Adrenal gland (tissue), 12 donors: Measurements from ENCODE around the gene LHX4. TPM values are rescaled to one million over a fixed set of nuclear protein-coding genes. Genes with fewer than 3 reads are reported as not detected.

Experiments
- DNase-seq, 7 donors: peaks; one replicate each; pipeline ENCODE4 v3.0.0-alpha.2; 2019 to 2020
- H3K27ac ChIP-seq, 5 donors: fragments of 200-600 bp; sonication (generic) in 4 of 5; 1 replicate in 3 of 5; 2 replicates in 2 of 5; pipeline versions ENCODE4 v1.5.1 to v1.8.0; 2016 to 2020; ENCODE audit warnings: mild to moderate bottlenecking in 1 of 5
- H3K27me3 ChIP-seq: fragments of 200-600 bp; 2 replicates; pipeline ENCODE4 v1.8.0; 2021
- H3K36me3 ChIP-seq, 2 donors: fragments of 200-600 bp; replicated peaks in 1 of 2; 1 replicate in 1 of 2; 2 replicates in 1 of 2; pipeline versions ENCODE4 v1.5.1 to v1.8.0; 2018 to 2022
- H3K4me1 ChIP-seq, 2 donors: fragments of 200-600 bp; replicated peaks in 1 of 2; 1 replicate in 1 of 2; 2 replicates in 1 of 2; pipeline versions ENCODE4 v1.5.1 to v1.8.0; 2018 to 2021
- H3K4me3 ChIP-seq, 4 donors: fragments of 200-600 bp; sonication (generic) in 3 of 4; one replicate each; pipeline ENCODE4 v1.5.1; 2016 to 2018
- H3K9me3 ChIP-seq, 3 donors: fragments of 200-600 bp; sonication (generic) in 1 of 3; replicated peaks in 1 of 3; 1 replicate in 2 of 3; 2 replicates in 1 of 3; pipeline versions ENCODE4 v1.5.1 to v1.8.0; 2016 to 2021
- POLR2A ChIP-seq, 2 donors: fragments of 450-650 bp; IDR thresholded peaks; one replicate each; pipeline ENCODE4 v1.6.1; 2017; ENCODE audit warnings: antibody characterized with exemption in 2 of 2, mild to moderate bottlenecking in 2 of 2, moderate library complexity in 1 of 2
- WGBS, 4 donors: extraction: QIAGEN DNeasy Blood & Tissue Kit in 2 of 4; methylation state at CpG; one replicate each; pipeline versions ENCODE4 v1.1.5 to v1.1.7; 2013 to 2017; 5-methylcytosine and 5-hydroxymethylcytosine counted together
- intact Hi-C, 2 donors: fragments of 100-400 bp; cut with DNase I; formaldehyde crosslinking; loops; one replicate each; pipeline versions ENCODE4 v1.14.1 to v1.15.0; 2022 to 2023
- polyA plus RNA-seq, 3 donors: library from polyadenylated mRNA; stranded (reverse); fragments of 200-250 nt in 2 of 3; fragments of 350-450 nt in 1 of 3; fragmentation: Illumina TruSeq in 1 of 3; extraction: RNeasy Lipid Tissue Mini Kit (QIAGEN cat#74804) in 1 of 3; gene quantifications; one replicate each; pipeline ENCODE4 v1.2.3, GENCODE V29; 2013 to 2014
- total RNA-seq, 9 donors: library from RNA; depleted of rRNA in 4 of 9; stranded (reverse); fragments of >200 nt in 4 of 9; fragments of 120-200 nt in 1 of 9; fragmentation: NEBNext Ultra II Directional in 1 of 9; extraction: Animal tissue kit (Norgen Biotek cat#: 25700) in 1 of 9; gene quantifications; one replicate each; pipeline versions ENCODE4 v1.1.0 to v1.2.4, GENCODE V29; 2013 to 2023
- TF ChIP-seq, protein P1 (sequence below), 6 experiments: fragments of 450-650 bp in 4 of 6; fragments of 200-600 bp in 2 of 6; sonication (generic) in 1 of 6; IDR thresholded peaks; 1 replicate in 5 of 6; 2 replicates in 1 of 6; pipeline versions ENCODE4 v1.5.1 to v1.8.0; 2016 to 2021; ENCODE audit warnings: antibody characterized with exemption in 6 of 6, mild to moderate bottlenecking in 2 of 6, moderate library complexity in 1 of 6
- donor health status: healthy with polysubstance abuse.
- donor health status: Bipolar disorder and iron deficiency.
- donor health status: DM: yes; HTN: yes; CAD: no.
- donor health status: DM: no; HTN: no; CAD: no.
- donor health status: DM: no; HTN: no; CAD: no.
- donor health status: DM: yes; HTN: yes; CAD: no.

Gene LHX4
- total and polyA plus RNA-seq, 12 donors, result not detected

DNA sequence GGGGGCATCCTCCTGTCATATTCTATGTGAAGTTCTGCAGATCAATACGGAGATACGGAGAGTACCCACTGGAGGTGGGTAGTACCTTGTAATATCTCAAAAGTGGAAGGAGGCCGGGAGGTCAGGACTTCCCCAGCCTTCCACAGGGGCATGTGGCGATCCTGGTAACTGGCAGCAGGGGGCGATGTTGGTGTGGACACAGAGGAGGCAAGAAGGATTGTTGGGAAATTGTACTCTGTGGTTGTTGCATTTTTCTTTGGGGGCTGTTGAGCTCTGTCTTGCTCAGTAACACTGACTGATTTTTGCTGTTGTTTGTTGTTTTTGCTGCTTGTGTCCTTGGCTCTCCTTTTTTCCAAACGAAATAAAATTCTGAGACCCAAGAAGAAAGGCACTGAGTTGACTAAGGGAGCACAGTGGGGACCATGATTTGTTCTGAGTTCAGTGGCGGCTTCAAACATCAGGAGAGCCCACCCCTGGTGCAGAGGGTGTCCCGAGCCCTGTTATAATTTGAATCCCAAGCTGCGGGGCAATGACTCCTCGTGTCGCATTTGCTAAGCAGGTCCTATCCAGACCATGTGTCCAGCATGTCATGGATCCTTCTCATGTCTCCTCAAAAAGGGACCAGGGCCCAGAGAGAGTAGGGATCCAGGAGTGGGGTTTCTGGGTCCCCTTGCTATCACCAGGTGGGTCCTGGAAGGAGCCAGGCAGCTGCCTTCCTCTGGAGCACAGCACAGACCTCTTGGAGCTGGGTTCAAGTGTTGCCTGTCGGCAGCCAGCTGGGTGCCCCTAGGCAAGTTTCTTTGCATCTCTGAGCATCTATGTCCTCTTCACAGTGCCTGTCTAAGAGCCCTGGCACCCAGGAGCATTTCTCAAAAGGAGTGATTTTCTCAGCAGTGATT lies 22.8 kb downstream of the LHX4 start:
- intact Hi-C loops, result loop anchor here (2.0 to 10.0 kb wide), 4 partner anchors 159 to 226 kb away; no protein-coding TSS in a partner anchor
- WGBS, 4 donors, result 56 to 72% (median 65%) methylated on average over 11 to 12 of the region's 12 CpGs
- Histone ChIP-seq H3K4me1 (no peaks in the 10 kb centered on the region), H3K4me3 (no peak overlapping the region), H3K27ac (no peak overlapping the region), H3K27me3 (no peaks in the 10 kb centered on the region), H3K9me3 (no peaks in the 10 kb centered on the region), H3K36me3 (no peaks in the 10 kb centered on the region)
- no peak for TF ChIP-seq POLR2A (IDR thresholded peaks at IDR 0.05)
- TF ChIP-seq, protein P1, sequence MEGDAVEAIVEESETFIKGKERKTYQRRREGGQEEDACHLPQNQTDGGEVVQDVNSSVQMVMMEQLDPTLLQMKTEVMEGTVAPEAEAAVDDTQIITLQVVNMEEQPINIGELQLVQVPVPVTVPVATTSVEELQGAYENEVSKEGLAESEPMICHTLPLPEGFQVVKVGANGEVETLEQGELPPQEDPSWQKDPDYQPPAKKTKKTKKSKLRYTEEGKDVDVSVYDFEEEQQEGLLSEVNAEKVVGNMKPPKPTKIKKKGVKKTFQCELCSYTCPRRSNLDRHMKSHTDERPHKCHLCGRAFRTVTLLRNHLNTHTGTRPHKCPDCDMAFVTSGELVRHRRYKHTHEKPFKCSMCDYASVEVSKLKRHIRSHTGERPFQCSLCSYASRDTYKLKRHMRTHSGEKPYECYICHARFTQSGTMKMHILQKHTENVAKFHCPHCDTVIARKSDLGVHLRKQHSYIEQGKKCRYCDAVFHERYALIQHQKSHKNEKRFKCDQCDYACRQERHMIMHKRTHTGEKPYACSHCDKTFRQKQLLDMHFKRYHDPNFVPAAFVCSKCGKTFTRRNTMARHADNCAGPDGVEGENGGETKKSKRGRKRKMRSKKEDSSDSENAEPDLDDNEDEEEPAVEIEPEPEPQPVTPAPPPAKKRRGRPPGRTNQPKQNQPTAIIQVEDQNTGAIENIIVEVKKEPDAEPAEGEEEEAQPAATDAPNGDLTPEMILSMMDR (IDR thresholded peaks at IDR 0.05), result peak; percentile 67 to 94 (median 86)
- peak; percentile 70 to 86 (median 77) for DNase-seq

DNA sequence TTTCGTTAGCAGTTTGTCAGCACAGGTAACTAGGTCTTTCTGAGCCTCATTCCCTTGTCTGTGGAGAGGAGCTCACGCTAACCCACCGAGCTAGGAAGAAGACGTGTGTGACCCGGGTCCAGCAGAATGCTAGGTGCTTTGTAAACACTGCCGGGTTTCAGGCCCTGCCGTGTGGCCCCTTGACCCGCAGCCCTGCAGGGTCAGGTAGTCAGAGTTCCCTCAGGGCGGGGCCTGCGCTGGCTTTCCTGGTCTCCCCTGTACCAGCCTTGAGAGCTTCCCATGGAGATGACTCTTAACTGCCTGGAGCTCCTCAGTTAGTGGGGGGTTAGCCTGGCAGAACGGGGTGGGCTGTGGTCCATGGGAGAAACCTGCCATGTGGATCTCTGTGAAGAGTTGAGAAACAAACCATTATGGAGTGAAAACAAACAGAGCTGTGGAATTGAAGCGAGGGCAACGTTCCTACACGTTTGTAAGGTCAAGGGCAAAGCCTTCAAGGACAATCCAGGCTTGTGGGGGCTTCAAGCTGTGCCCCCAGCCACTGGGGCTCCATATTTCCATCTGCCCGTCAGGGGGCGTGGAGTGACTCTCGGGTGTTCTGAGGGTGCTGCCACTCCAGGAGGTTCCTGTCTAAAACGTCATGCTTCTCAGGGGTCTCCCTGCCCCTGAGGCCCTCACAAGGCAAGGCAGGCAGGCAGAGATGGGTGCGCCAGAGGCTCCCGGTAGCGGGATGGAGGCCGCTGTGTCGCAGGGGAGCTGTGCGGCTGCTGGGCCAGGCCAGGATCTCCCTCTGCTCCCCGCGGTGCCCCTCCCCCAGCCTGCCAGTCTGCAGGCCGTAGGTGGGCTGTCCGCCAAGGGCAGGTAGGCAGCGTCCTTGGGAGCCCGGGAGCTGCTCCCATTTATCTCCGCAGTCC lies 23.8 kb downstream of the LHX4 start:
- no peaks in the 10 kb centered on the region for H3K9me3 ChIP-seq
- no peaks in the 10 kb centered on the region for H3K36me3 ChIP-seq
- H3K27me3 ChIP-seq, result peaks cover 9% of the 10 kb centered on the region
- WGBS, 4 donors, result 46 to 64% (median 59%) methylated on average over 7 to 31 of the region's 31 CpGs
- DNase-seq, result peak in 3 of 7 donors; percentile 12 to 35 (median 30)
- H3K4me3 ChIP-seq, result no peak overlapping the region
- no peaks in the 10 kb centered on the region for H3K4me1 ChIP-seq
- intact Hi-C loops, result loop anchor here (2.0 to 10.0 kb wide), 4 partner anchors 158 to 225 kb away; no protein-coding TSS in a partner anchor
- no peak overlapping the region for H3K27ac ChIP-seq
- no peak for TF ChIP-seq POLR2A (IDR thresholded peaks at IDR 0.05)
- TF ChIP-seq, protein P1 (IDR thresholded peaks at IDR 0.05), result no peak

DNA sequence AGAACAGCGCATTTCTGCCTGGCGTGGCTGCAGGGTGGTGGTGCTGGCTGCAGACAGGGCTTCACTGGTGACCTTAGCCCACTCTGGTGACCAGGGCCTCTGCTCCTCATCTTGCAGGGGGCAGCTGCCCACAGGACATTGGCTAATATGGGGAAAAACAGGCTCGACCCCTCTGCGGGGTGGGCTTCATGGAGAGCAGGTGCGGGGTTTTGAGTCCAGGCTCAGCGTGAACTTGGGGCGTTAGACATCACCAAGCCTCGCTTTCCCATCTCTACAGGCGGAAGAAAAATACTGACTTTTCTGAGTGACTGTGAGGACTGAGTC lies 24.4 kb downstream of the LHX4 start:
- WGBS, 4 donors, result 73 to 89% (median 81%) methylated on average over 6 to 9 of the region's 9 CpGs
- Histone ChIP-seq H3K4me3 (no peak overlapping the region), H3K9me3 (no peaks in the 10 kb centered on the region), H3K27me3 (peaks cover 15% of the 10 kb centered on the region), H3K36me3 (no peaks in the 10 kb centered on the region), H3K27ac (no peak overlapping the region), H3K4me1 (no peaks in the 10 kb centered on the region)
- no peak for TF ChIP-seq POLR2A (IDR thresholded peaks at IDR 0.05)
- TF ChIP-seq, protein P1 (IDR thresholded peaks at IDR 0.05), result no peak
- intact Hi-C loops, result loop anchor here (5.0 to 10.0 kb wide), 3 partner anchors 158 to 220 kb away; no protein-coding TSS in a partner anchor
- DNase-seq, result no peak

DNA sequence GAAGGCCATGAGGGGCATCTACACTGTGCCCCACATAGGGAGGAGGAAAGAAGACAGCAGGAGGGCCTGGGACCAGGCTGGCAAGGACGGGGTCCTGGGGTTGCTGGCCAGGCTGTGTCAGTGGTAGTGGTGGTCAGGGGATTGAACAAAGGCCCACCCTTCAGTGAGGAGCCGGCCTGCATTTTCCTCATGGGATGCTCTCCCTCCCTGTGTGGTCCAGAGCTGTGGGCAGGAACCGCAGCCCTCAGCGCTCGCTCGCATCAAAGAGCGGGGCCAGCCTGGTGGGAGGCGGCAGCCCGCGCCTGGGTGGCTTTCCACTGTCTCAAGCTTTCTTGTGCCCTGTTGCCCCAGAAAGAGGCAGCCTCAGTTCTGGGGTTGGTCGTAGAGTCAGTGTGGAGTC lies 24.8 kb downstream of the LHX4 start:
- 90 to 100% (median 93%) methylated on average over 1 to 11 of the region's 11 CpGs for WGBS, 4 donors
- Histone ChIP-seq H3K27ac (no peak overlapping the region), H3K9me3 (no peaks in the 10 kb centered on the region), H3K36me3 (no peaks in the 10 kb centered on the region), H3K4me1 (no peaks in the 10 kb centered on the region), H3K4me3 (no peak overlapping the region), H3K27me3 (peaks cover 17% of the 10 kb centered on the region)
- DNase-seq, result no peak
- intact Hi-C loops, result loop anchor here (5.0 to 10.0 kb wide), 3 partner anchors 157 to 220 kb away; no protein-coding TSS in a partner anchor
- TF ChIP-seq, protein P1 (IDR thresholded peaks at IDR 0.05), result no peak
- TF ChIP-seq POLR2A (IDR thresholded peaks at IDR 0.05), result no peak
